ENCODE results near the gene ANKS1B. TPM values are rescaled to one million over a fixed set of nuclear protein-coding genes. Genes with fewer than 3 reads are reported as not detected.

The ANKS1B gene
- total and polyA plus RNA-seq, 10 of the 15 experiments (the other 5 are each of a cell fraction or from before 2014, with no cell fraction given), result 0.16 to 1.3 (median 0.82) TPM; not detected in 7

- intact Hi-C loops (cut with micrococcal nuclease; ENCODE audit: unreplicated experiment), result no loop called here
- in situ Hi-C loops (cut with MboI), result no loop called here
- ChIA-PET RAD21 (ENCODE audit: unreplicated experiment) (no interaction called here), POLR2A (no interaction called here), CTCF (no interaction called here), SMC1A (ENCODE audit: uncharacterized antibody, unreplicated experiment) (interaction anchor here (0.6 kb wide), 1 partner anchor 33 kb away, joined by 3 read pairs; no protein-coding TSS in a partner anchor)
- ATAC-seq (no peak), DNase-seq (ENCODE audit: low read depth, low spot score) (no peak), FAIRE-seq (no peak)
- Histone ChIP-seq H3K27me3 (replicated peaks in 1 of 2; ENCODE audit: control insufficient read depth in 2 of 2, insufficient read depth in 2 of 2, low read length in 1 of 2) (no peaks in the 10 kb centered on the region), H3K9me3 (replicated peaks; ENCODE audit: control insufficient read depth, insufficient read depth, low read length) (no peaks in the 10 kb centered on the region), H3K9ac (ENCODE audit: control insufficient read depth, insufficient read depth, low read length) (no peak overlapping the region), H2AFZ (ENCODE audit: control insufficient read depth, low read depth, low read length) (no peak overlapping the region), H3K27ac (ENCODE audit: control insufficient read depth, insufficient read depth) (no peak overlapping the region), H3K4me2 (ENCODE audit: control insufficient read depth, insufficient read depth) (no peak overlapping the region), H3K4me3 (no peak overlapping the region), H3K79me2 (ENCODE audit: control insufficient read depth, insufficient read depth, low read length) (no peaks in the 10 kb centered on the region), H3K36me3 (ENCODE audit: control insufficient read depth in 2 of 2, insufficient read depth in 2 of 2, low read length in 1 of 2) (no peaks in the 10 kb centered on the region), H3K4me1 (ENCODE audit: control insufficient read depth, insufficient read depth, low read length) (no peaks in the 10 kb centered on the region), H4K20me1 (ENCODE audit: control insufficient read depth, insufficient read depth) (no peaks in the 10 kb centered on the region)
- WGBS (ENCODE audit: insufficient coverage, insufficient replicate concordance, low lambda C conversion rate, missing lambda C conversion rate), result 0% methylated on average over 2 of the region's 2 CpGs
- no TSS peak for BruUV-seq (replicated peaks)
- TF ChIP-seq EZH2 (IDR thresholded peaks at IDR 0.05; ENCODE audit: borderline replicate concordance, control insufficient read depth, low read depth, low read length) (no peak), ZNF274 (IDR thresholded peaks at IDR 0.05; ENCODE audit: insufficient read depth, insufficient read length) (no peak), CHD4 (IDR thresholded peaks at IDR 0.05) (no peak), REST (IDR thresholded peaks at IDR 0.05; ENCODE audit: low read depth, low read length) (no peak), SUPT20H (IDR thresholded peaks at IDR 0.05; ENCODE audit: borderline replicate concordance, control insufficient read depth, low read depth, low read length) (no peak), RAD21 (IDR thresholded peaks at IDR 0.05; ENCODE audit: insufficient read depth, low read depth, low read length) (no peak), ZNF384 (IDR thresholded peaks at IDR 0.05; ENCODE audit: borderline replicate concordance, low read depth, low read length) (no peak), CBX3 (IDR thresholded peaks at IDR 0.05; ENCODE audit: borderline replicate concordance, low read depth) (no peak), SUZ12 (IDR thresholded peaks at IDR 0.05; ENCODE audit: unreplicated experiment) (no peak), TCF12 (IDR thresholded peaks at IDR 0.05; ENCODE audit: low read depth, low read length) (no peak), SMAD5 (IDR thresholded peaks at IDR 0.05; ENCODE audit: low read depth) (no peak), BACH1 (IDR thresholded peaks at IDR 0.05; ENCODE audit: borderline replicate concordance) (no peak), RUNX3 (IDR thresholded peaks at IDR 0.05; ENCODE audit: low read length) (no peak), TCF7 (IDR thresholded peaks at IDR 0.05; ENCODE audit: borderline replicate concordance) (no peak), CREB1 (IDR thresholded peaks at IDR 0.05; ENCODE audit: low read depth) (no peak), PAX5 (IDR thresholded peaks at IDR 0.05; ENCODE audit: borderline replicate concordance, low read depth, low read length) (no peak), NFYA (IDR thresholded peaks at IDR 0.05; ENCODE audit: borderline replicate concordance, low read depth, low read length) (no peak), SREBF1 (IDR thresholded peaks at IDR 0.05; ENCODE audit: low read length) (no peak)
These were observed 772.5 kb downstream of the ANKS1B start for GRCh38 chr12:99212275-99212674.
